Measurements from ENCODE around the gene CELA3B.
"Not testable (repeated sequence)": the region's sequence is repeated elsewhere in the genome, so short reads cannot be mapped to it uniquely, and the experiment has no call there.

DNA sequence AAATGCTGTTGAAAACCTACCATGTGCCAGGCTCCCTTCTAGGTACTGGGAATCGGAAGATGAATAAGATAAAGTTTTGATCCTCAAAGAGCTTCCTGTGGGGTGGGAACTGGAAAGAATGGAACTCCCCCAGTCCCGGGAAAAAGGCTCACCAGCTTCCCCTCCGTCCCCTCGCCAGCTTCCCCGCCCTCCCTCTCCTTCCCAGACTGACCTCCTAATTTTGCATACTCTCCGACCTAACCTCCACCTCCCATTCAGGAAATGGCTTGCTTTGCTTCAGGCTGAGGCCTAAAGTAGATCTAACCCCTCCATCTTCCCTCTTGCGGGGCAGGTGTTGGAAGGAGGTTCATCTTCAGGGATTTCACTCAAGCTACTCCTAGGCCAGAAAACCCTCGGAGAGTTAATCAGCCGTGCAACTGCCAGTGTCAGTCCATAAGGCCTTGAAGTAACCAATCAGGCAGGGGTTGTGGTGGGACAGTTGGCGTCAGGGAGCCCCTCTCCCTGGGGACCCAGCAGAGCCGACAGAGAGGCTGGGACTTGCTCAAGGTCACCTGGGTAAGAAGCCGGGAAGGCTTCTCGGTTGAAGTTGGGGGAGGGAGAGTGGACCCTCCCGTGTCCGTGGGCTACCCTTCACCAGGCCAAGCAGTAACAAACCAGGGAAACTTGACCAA lies 21.9 kb downstream of the CELA3B start:
- TF ChIP-seq, protein P1, sequence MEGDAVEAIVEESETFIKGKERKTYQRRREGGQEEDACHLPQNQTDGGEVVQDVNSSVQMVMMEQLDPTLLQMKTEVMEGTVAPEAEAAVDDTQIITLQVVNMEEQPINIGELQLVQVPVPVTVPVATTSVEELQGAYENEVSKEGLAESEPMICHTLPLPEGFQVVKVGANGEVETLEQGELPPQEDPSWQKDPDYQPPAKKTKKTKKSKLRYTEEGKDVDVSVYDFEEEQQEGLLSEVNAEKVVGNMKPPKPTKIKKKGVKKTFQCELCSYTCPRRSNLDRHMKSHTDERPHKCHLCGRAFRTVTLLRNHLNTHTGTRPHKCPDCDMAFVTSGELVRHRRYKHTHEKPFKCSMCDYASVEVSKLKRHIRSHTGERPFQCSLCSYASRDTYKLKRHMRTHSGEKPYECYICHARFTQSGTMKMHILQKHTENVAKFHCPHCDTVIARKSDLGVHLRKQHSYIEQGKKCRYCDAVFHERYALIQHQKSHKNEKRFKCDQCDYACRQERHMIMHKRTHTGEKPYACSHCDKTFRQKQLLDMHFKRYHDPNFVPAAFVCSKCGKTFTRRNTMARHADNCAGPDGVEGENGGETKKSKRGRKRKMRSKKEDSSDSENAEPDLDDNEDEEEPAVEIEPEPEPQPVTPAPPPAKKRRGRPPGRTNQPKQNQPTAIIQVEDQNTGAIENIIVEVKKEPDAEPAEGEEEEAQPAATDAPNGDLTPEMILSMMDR (conservative IDR thresholded peaks at IDR 0.05 in 1 of 2, IDR thresholded peaks at IDR 0.05 in 1 of 2; ENCODE audit: low read depth in 1 of 2, low read length in 2 of 2): not testable (repeated sequence)
- not testable (repeated sequence) for TF ChIP-seq EZH2 (IDR thresholded peaks at IDR 0.05; ENCODE audit: low read length, missing control alignments)
